Stimulated activated effector memory CD8-positive, alpha-beta T cell treated with anti-CD3 and anti-CD28 coated beads, Interleukin-12 subunit alpha, Interleukin-12 subunit beta, amount 100 ng/mL, for 72 hours (primary cell): ENCODE measurements around the gene MPHOSPH9.

Experiments
- ATAC-seq: fragments of 150-1000 bp; cut with Tn5 transposase; 2 replicates; pipeline ENCODE4 v1.10.0; 2021
- DNase-seq, 2 donors: peaks; one replicate each; pipeline ENCODE4 v3.0.0; 2021 to 2022; ENCODE audit warnings: low spot score in 2 of 2
- H3K27ac Mint-ChIP-seq: one replicate; pipeline ENCODE4 v1.8.0; 2022; ENCODE audit warnings: mild to moderate bottlenecking, mixed read lengths
- H3K36me3 Mint-ChIP-seq: one replicate; pipeline ENCODE4 v1.8.0; 2022; ENCODE audit warnings: mild to moderate bottlenecking, mixed read lengths
- H3K4me1 Mint-ChIP-seq: one replicate; pipeline ENCODE4 v1.8.0; 2022; ENCODE audit warnings: mixed read lengths
- H3K4me3 Mint-ChIP-seq: one replicate; pipeline ENCODE4 v1.8.0; 2022; ENCODE audit warnings: mild to moderate bottlenecking, mixed read lengths
- H3K9me3 Mint-ChIP-seq: one replicate; pipeline ENCODE4 v1.8.0; 2022; ENCODE audit warnings: mixed read lengths

MPHOSPH9 gene

DNA sequence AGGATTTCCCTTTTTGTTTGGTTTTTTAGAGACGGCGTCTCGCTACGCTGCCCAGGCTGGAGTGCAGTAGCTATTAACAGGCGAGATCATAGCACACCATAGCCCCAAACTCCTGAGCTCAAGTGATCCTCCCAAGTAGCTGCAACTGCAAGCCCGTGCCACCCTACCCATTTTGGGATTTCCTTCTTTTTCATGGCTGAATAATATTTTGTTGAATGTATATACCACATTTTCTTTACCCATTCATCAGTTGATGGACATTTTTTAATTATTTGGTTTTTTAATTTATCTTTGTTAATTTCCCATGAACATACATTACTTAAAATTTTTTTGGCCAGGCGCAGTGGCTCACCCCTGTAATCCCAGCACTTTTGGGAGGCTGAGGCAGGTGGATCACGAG, 97.3 kb downstream of the MPHOSPH9 start:
- peaks cover 13% of the 10 kb centered on the region for H3K4me1 Mint-ChIP-seq
- H3K36me3 Mint-ChIP-seq, result no peaks in the 10 kb centered on the region
- no peak for ATAC-seq
- H3K27ac Mint-ChIP-seq, result no peak overlapping the region
- H3K4me3 Mint-ChIP-seq, result no peak overlapping the region
- no peak for DNase-seq
- no peaks in the 10 kb centered on the region for H3K9me3 Mint-ChIP-seq

DNA sequence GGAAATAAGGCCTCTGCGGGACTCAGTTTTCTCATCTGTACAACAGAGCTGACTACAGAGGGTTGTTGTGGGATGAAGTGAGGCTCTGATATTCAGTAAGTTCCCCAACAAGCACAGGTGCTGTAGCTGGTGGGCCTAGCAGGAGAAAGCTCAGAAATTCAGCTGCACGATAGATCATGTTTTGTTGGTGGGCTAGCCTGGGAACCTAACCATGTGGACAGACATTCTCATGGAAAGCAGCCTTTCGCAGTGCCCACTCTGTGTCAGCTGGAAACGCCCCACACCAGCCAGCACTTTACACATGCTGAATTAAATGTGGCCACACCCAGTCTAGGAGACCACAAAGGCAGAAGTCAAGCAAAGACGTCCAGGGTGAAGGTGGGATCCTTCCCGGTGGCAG, 98.1 kb downstream of the MPHOSPH9 start:
- DNase-seq, result no peak
- no peak for ATAC-seq
- peaks cover 13% of the 10 kb centered on the region for H3K4me1 Mint-ChIP-seq
- no peak overlapping the region for H3K4me3 Mint-ChIP-seq
- H3K36me3 Mint-ChIP-seq, result no peaks in the 10 kb centered on the region
- H3K27ac Mint-ChIP-seq, result no peak overlapping the region
- H3K9me3 Mint-ChIP-seq, result no peaks in the 10 kb centered on the region

GRCh38 chr12:123134271-123134671, 98.7 kb downstream of the MPHOSPH9 start:
- ATAC-seq (no peak), DNase-seq (no peak)
- no peaks in the 10 kb centered on the region for H3K9me3 Mint-ChIP-seq
- no peaks in the 10 kb centered on the region for H3K36me3 Mint-ChIP-seq
- H3K4me1 Mint-ChIP-seq, result peaks cover 13% of the 10 kb centered on the region
- H3K4me3 Mint-ChIP-seq, result no peak overlapping the region
- H3K27ac Mint-ChIP-seq, result no peak overlapping the region

- H3K36me3 Mint-ChIP-seq, result no peaks in the 10 kb centered on the region
These were observed 99.2 kb downstream of the MPHOSPH9 start for GRCh38 chr12:123133701-123134100.

GRCh38 chr12:123132951-123133619, 99.9 kb downstream of the MPHOSPH9 start:
- DNase-seq (no peak), ATAC-seq (no peak)
- H3K4me1 Mint-ChIP-seq, result peaks cover 13% of the 10 kb centered on the region
- H3K27ac Mint-ChIP-seq, result no peak overlapping the region
- no peaks in the 10 kb centered on the region for H3K36me3 Mint-ChIP-seq
- H3K9me3 Mint-ChIP-seq, result no peaks in the 10 kb centered on the region
- no peak overlapping the region for H3K4me3 Mint-ChIP-seq

More at GRCh38 chr12:123133701-123134100, 99.2 kb downstream of the MPHOSPH9 start:
- H3K4me3 Mint-ChIP-seq, result no peak overlapping the region
- ATAC-seq, result no peak
- H3K27ac Mint-ChIP-seq, result no peak overlapping the region
- DNase-seq, result no peak
- H3K9me3 Mint-ChIP-seq, result no peaks in the 10 kb centered on the region
- H3K4me1 Mint-ChIP-seq, result peaks cover 13% of the 10 kb centered on the region

DNA sequence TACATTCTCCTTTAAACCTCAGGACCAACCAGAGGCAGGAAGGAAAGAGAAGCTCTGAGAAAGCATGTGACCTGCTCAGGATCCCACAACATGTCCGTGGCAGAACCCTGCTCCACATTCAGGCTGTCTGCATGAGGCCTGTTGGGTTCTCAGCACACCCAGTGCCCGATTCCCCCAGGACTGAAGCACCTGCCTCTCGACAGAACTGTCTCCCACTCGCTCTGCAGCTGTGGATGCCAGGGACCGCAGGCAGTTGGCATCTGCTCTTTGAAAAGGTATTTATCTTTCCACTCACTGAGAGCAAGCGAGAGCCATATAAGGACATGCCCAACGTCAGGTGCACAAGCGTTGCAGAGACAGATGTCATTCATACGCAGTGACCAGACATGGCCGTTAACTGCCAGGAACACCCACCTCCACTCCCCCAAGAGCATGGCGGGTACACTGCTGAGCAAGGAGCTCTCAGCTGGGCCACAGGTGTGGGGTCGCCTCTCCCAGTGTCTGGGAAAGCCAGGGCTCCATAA, 101.0 kb downstream of the MPHOSPH9 start:
- H3K4me3 Mint-ChIP-seq, result no peak overlapping the region
- no peaks in the 10 kb centered on the region for H3K9me3 Mint-ChIP-seq
- H3K4me1 Mint-ChIP-seq, result peaks cover 13% of the 10 kb centered on the region
- ATAC-seq (peak; percentile 62), DNase-seq (no peak)
- peak overlapping the region; percentile 70 for H3K27ac Mint-ChIP-seq
- H3K36me3 Mint-ChIP-seq, result no peaks in the 10 kb centered on the region

DNA sequence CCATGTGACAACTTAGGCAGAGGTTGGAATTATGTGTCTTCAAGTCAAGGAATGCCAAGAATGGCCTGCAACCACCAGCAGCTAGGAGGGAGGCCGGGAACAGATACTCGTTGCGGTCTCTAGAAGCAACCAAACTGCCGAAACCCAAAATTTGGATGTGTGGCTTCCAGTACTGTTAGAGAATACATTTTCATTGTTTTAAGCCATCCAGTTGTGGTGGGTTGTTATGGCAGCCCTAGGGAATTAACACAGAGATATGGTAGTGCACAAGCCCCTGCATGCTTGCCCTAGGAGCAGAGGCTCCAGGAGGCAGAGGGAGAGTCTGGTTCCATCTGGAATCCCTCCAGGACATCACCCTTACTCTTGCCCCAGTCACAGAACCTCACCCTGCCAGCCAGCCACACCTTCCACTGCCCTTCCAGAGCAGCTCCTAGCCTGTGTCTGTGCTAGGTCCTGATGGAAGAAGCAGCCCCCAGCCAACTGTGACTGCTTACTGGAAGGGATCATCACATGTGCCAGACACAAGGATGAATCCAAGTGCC, 101.6 kb downstream of the MPHOSPH9 start:
- ATAC-seq (no peak), DNase-seq (no peak)
- peaks cover 13% of the 10 kb centered on the region for H3K4me1 Mint-ChIP-seq
- no peaks in the 10 kb centered on the region for H3K9me3 Mint-ChIP-seq
- no peak overlapping the region for H3K4me3 Mint-ChIP-seq
- peak overlapping the region; percentile 70 for H3K27ac Mint-ChIP-seq
- no peaks in the 10 kb centered on the region for H3K36me3 Mint-ChIP-seq

GRCh38 chr12:123129621-123130020, 103.3 kb downstream of the MPHOSPH9 start:
- no peaks in the 10 kb centered on the region for H3K36me3 Mint-ChIP-seq
- DNase-seq (no peak), ATAC-seq (no peak)
- no peak overlapping the region for H3K4me3 Mint-ChIP-seq
- peaks cover 13% of the 10 kb centered on the region for H3K4me1 Mint-ChIP-seq
- no peak overlapping the region for H3K27ac Mint-ChIP-seq
- no peaks in the 10 kb centered on the region for H3K9me3 Mint-ChIP-seq

DNA sequence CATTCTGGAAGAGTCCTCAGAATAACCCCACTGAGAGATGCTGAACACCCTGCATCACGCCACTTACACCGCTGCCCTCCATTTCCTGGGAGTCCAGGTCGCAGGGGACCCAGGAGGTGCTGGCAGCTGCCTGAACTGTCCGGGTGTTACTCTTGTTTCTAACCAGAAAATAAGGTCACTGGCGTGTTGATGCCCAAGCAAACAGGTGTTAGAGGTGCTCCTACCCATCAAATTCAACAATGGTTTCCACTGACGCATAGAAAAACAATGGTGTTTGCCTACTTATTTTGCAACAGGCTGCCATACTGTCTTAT, 105.8 kb downstream of the MPHOSPH9 start:
- no peak for ATAC-seq
- Mint-ChIP-seq H3K4me1 (peaks cover 19% of the 10 kb centered on the region), H3K36me3 (no peaks in the 10 kb centered on the region), H3K27ac (no peak overlapping the region), H3K4me3 (no peak overlapping the region), H3K9me3 (no peaks in the 10 kb centered on the region)
- DNase-seq, result no peak

GRCh38 chr12:123126294-123127181, 106.4 kb downstream of the MPHOSPH9 start:
- no peak overlapping the region for H3K27ac Mint-ChIP-seq
- ATAC-seq (no peak), DNase-seq (no peak)
- no peaks in the 10 kb centered on the region for H3K9me3 Mint-ChIP-seq
- no peak overlapping the region for H3K4me3 Mint-ChIP-seq
- H3K36me3 Mint-ChIP-seq, result no peaks in the 10 kb centered on the region
- peaks cover 18% of the 10 kb centered on the region for H3K4me1 Mint-ChIP-seq

DNA sequence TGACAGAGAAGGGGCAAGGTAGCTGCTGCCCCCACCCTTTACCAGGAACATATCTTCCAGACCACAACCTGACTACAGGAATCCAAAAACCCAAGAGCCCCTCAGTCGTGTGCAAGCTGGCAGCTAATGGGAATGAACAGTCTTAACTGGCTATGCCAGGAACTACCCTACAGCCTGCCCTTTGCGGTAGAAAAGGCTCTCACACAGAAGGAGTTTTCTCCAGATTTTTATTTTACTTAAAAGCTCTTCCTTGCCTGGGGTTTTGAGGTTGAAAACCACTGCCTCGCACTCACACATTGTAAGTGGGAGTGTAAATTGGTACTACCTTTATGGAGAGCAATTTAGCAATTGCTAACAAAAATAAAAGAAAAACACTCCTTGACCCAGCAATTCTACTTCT, 110.3 kb downstream of the MPHOSPH9 start:
- H3K36me3 Mint-ChIP-seq, result no peaks in the 10 kb centered on the region
- no peak for DNase-seq
- no peak overlapping the region for H3K4me3 Mint-ChIP-seq
- no peak overlapping the region for H3K27ac Mint-ChIP-seq
- no peak for ATAC-seq
- no peaks in the 10 kb centered on the region for H3K9me3 Mint-ChIP-seq
- H3K4me1 Mint-ChIP-seq, result peaks cover 24% of the 10 kb centered on the region

GRCh38 chr12:123121670-123122069, 111.3 kb downstream of the MPHOSPH9 start:
- no peak overlapping the region for H3K27ac Mint-ChIP-seq
- ATAC-seq (no peak), DNase-seq (no peak)
- peaks cover 24% of the 10 kb centered on the region for H3K4me1 Mint-ChIP-seq
- no peaks in the 10 kb centered on the region for H3K9me3 Mint-ChIP-seq
- H3K4me3 Mint-ChIP-seq, result no peak overlapping the region
- no peaks in the 10 kb centered on the region for H3K36me3 Mint-ChIP-seq

DNA sequence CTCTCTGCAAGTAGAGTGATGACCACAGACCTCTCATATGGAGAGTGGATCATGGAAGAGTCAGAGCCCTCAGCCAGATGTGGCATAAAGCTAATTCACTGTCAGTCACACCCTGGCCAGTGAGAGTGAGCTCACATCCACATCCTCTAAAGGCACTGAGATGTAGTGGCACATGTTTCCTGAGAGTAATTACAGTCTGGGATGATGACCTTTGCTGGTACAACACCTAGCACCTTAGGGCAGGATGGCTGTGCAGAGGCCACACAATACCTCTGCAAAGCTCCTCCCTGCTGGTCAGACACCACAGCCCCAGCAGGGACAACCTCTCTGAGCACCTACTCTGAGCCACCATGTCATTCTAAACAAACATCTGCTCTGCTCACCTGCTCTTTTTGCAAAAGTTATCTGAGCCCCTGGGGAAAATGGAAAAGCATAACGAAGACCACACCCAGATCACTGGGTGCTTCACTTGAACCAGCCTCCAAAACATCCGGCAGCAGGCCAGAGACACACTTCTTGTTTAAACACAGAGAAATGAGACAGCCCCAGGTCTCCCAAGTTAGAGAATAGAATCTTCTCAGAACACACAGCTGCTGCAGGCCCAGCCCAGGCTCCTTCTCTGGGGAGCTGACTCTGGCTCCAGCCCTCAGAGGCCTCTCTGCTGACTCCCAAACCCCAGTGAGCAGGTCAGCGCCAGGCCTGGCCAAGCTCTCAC, 112.3 kb downstream of the MPHOSPH9 start:
- Mint-ChIP-seq H3K4me1 (peaks cover 24% of the 10 kb centered on the region), H3K36me3 (no peaks in the 10 kb centered on the region), H3K27ac (no peak overlapping the region), H3K9me3 (no peaks in the 10 kb centered on the region), H3K4me3 (no peak overlapping the region)
- ATAC-seq (peak; percentile 91), DNase-seq (peak in 1 of 2 donors; percentile 54)

GRCh38 chr12:123119808-123120207, 113.1 kb downstream of the MPHOSPH9 start:
- DNase-seq (no peak), ATAC-seq (peak; percentile 84)
- no peak overlapping the region for H3K27ac Mint-ChIP-seq
- no peaks in the 10 kb centered on the region for H3K9me3 Mint-ChIP-seq
- peaks cover 24% of the 10 kb centered on the region for H3K4me1 Mint-ChIP-seq
- no peak overlapping the region for H3K4me3 Mint-ChIP-seq
- no peaks in the 10 kb centered on the region for H3K36me3 Mint-ChIP-seq

DNA sequence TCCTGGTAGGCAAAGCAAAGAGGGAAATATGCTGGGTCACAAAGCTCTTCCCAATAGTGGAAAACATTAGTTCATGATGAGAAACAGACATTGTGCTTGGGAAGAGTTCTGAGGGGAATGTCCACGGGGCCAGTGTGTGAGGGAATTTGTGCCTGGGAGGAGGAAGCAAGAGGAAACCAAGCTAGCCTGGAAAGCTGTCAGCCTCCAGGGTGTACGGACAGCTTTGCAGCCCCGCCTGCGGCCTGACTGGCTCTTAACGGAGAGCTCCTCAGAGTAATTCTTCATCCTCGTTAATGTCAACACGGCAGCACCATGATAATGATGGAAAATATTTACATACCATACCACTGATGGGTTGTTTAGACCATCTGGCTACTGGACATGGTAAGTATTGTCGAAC, 114.4 kb downstream of the MPHOSPH9 start:
- Mint-ChIP-seq H3K27ac (no peak overlapping the region), H3K4me3 (no peak overlapping the region), H3K9me3 (no peaks in the 10 kb centered on the region), H3K4me1 (peaks cover 24% of the 10 kb centered on the region), H3K36me3 (no peaks in the 10 kb centered on the region)
- ATAC-seq (no peak), DNase-seq (no peak)
